HepG2 (cell line): ENCODE data around the gene RITA1. TPM values are rescaled to one million over a fixed set of nuclear protein-coding genes. Genes with fewer than 3 reads are reported as not detected.

ENCODE experiments used
- GLI4 ChIP-seq: sonication (generic); formaldehyde crosslinking; IDR thresholded peaks from 2 replicates; pipeline ENCODE4 v1.5.1; 2020; ENCODE audit warnings: missing genetic modification reagents, mild to moderate bottlenecking, moderate library complexity, borderline replicate concordance
- MAZ ChIP-seq, 2 experiments: sonication (generic) in 1 of 2; formaldehyde crosslinking in 1 of 2; IDR thresholded peaks; 2 replicates each; pipeline versions ENCODE4 v1.5.0 to v1.6.1; 2012 to 2020; ENCODE audit warnings: low read depth in 2 of 2, mild to moderate bottlenecking in 2 of 2, borderline replicate concordance in 1 of 2, improper control_type of control experiment in 1 of 2, low read length in 1 of 2, missing genetic modification reagents in 1 of 2, moderate library complexity in 1 of 2
- MED1 ChIP-seq: sonication (generic); formaldehyde crosslinking; IDR thresholded peaks from 2 replicates; pipeline ENCODE4 v1.4.0; 2020; ENCODE audit warnings: missing genetic modification reagents
- NFYC ChIP-seq: IDR thresholded peaks from 2 replicates; pipeline ENCODE4 v1.6.1; 2016; ENCODE audit warnings: missing genetic modification reagents, missing compliant biosample characterization
- PHF8 ChIP-seq: sonication (generic); formaldehyde crosslinking; IDR thresholded peaks from 2 replicates; pipeline ENCODE4 v1.5.0; 2020; ENCODE audit warnings: missing genetic modification reagents
- RBM39 ChIP-seq: fragments of 200-400 bp; formaldehyde crosslinking; IDR thresholded peaks from one replicate; pipeline ENCODE4 v1.6.1; 2018; ENCODE audit warnings: antibody characterized with exemption, mild to moderate bottlenecking, low read depth, low read length; ENCODE audit not compliant: poor library complexity, severe bottlenecking
- RNF2 ChIP-seq: fragments of 450-650 bp; conservative IDR thresholded peaks from 2 replicates; pipeline ENCODE4 v1.6.1; 2016; ENCODE audit warnings: low read depth
- YY1 ChIP-seq: IDR thresholded peaks from 2 replicates; pipeline ENCODE4 v1.6.1; 2011; ENCODE audit warnings: low read length, low read depth, moderate library complexity, mild to moderate bottlenecking; ENCODE audit not compliant: insufficient read depth, insufficient replicate concordance
- ZNF503 ChIP-seq: sonication (generic); formaldehyde crosslinking; IDR thresholded peaks from 2 replicates; pipeline ENCODE4 v1.4.0; 2020; ENCODE audit warnings: missing genetic modification reagents
- polyA plus RNA-seq, 8 experiments: library from polyadenylated mRNA; depleted of rRNA in 3 of 8; stranded (reverse) in 7 of 8; unstranded in 1 of 8; fragments of >200 nt; fragmentation: Illumina TruSeq in 4 of 8; extraction: Trizol in 4 of 8; gene quantifications; 2 replicates each; pipeline versions ENCODE4 v1.2.1 to v1.2.3, GENCODE V29; 2011 to 2016; ENCODE audit warnings: low read depth in 4 of 8, missing spikeins in 1 of 8, mixed read lengths in 1 of 8; ENCODE audit not compliant: insufficient read depth in 1 of 8
- total RNA-seq, 5 experiments: library from RNA; depleted of rRNA; stranded (reverse); fragments of >200 nt; fragmentation: Illumina TruSeq; extraction: Trizol; gene quantifications; 2 replicates each; pipeline ENCODE4 v1.2.3, GENCODE V29; 2016; ENCODE audit warnings: low read depth in 1 of 5

Gene RITA1
- total and polyA plus RNA-seq, 2 of the 13 experiments (the other 11 are each of a cell fraction or from before 2014, with no cell fraction given), result 12.4 to 28.9 TPM

- TF ChIP-seq MAZ (IDR thresholded peaks at IDR 0.05; ENCODE audit: borderline replicate concordance, low read depth, low read length) (peak; percentile 47; the same call in 1 of the 2 replicates), MAZ (CRISPR knock-in tag; IDR thresholded peaks at IDR 0.05; ENCODE audit: low read depth) (peak; percentile 65), NFYC (CRISPR knock-in tag) (peak; percentile 96), RBM39 (peak; percentile 69), YY1 (peak; percentile 68), GLI4 (CRISPR knock-in tag) (peak; percentile 55; the same call in 1 of the 2 replicates), PHF8 (CRISPR knock-in tag) (0 out of 2 replicates have a peak, but pooled peaks have one; percentile 16), ZNF503 (CRISPR knock-in tag) (0 out of 2 replicates have a peak, but pooled peaks have one; percentile 18), RNF2 (0 out of 2 replicates have a peak, but pooled peaks have one; percentile 37), MED1 (CRISPR knock-in tag) (peak; percentile 74)
Measured at GRCh38 chr12:113221181-113221996, 35.9 kb downstream of the RITA1 start, which contains the start of gene TPCN1 (continued).
